IMR-90 (cell line): Measurements from ENCODE around the gene LINGO1. TPM values are rescaled to one million over a fixed set of nuclear protein-coding genes. Genes with fewer than 3 reads are reported as not detected.

ENCODE experiments used
- ATAC-seq: fragments of 200-7000 bp; cut with Tn5 transposase; 2 replicates; pipeline ENCODE4 v1.9.1; 2020; ENCODE audit warnings: low read depth, mild to moderate bottlenecking, moderate library complexity
- BruUV-seq: library from RNA; stranded (reverse); fragments of 400-500 nt; replicated peaks from 2 replicates; lab custom pipeline; 2021; lab: Mats Ljungman, UMichigan
- CTCF ChIA-PET: fragments of 300-600 bp; formaldehyde crosslinking; extraction: SDS; loops from one replicate; lab custom pipeline; 2021; ENCODE audit warnings: antibody characterized with exemption; lab: Yijun Ruan, JAX
- POLR2A ChIA-PET: fragments of 300-600 bp; sonication (Branson Sonifier 250); formaldehyde crosslinking; loops from one replicate; lab custom pipeline; 2022; ENCODE audit warnings: antibody characterized with exemption; ENCODE audit not compliant: unreplicated experiment; lab: Charles Lee
- DNase-seq: peaks from one replicate; pipeline ENCODE4 v3.0.0; 2013
- H2AFZ ChIP-seq: replicated peaks from 2 replicates; pipeline ENCODE3; 2013; ENCODE audit warnings: low read length, mild to moderate bottlenecking; ENCODE audit not compliant: poor library complexity
- H2AK5ac ChIP-seq: 2 replicates; pipeline ENCODE4 v1.6.1; 2013; ENCODE audit warnings: low read depth, low read length, inconsistent platforms
- H2AK9ac ChIP-seq: replicated peaks from 2 replicates; pipeline ENCODE3; 2013; ENCODE audit warnings: mild to moderate bottlenecking, low read depth, low read length, moderate library complexity; ENCODE audit not compliant: poor library complexity
- H2BK120ac ChIP-seq: 2 replicates; pipeline ENCODE4 v1.6.1; 2013; ENCODE audit warnings: low read depth, low read length, inconsistent platforms
- H2BK15ac ChIP-seq: 3 replicates; pipeline ENCODE4 v1.6.1; 2013; ENCODE audit warnings: low read depth, low read length, inconsistent platforms
- H2BK20ac ChIP-seq: 2 replicates; pipeline ENCODE4 v1.6.1; 2013; ENCODE audit warnings: low read depth, mild to moderate bottlenecking, inconsistent platforms, low read length, moderate library complexity
- H2BK5ac ChIP-seq: 2 replicates; pipeline ENCODE4 v1.6.1; 2013; ENCODE audit warnings: mild to moderate bottlenecking, low read depth, low read length, inconsistent platforms; ENCODE audit not compliant: poor library complexity, severe bottlenecking
- H3K14ac ChIP-seq: replicated peaks from 2 replicates; pipeline ENCODE4 v1.6.1; 2013; ENCODE audit warnings: low read depth, low read length, inconsistent platforms
- H3K18ac ChIP-seq: 2 replicates; pipeline ENCODE4 v1.6.1; 2013; ENCODE audit warnings: low read depth, low read length, control low read depth
- H3K23ac ChIP-seq: 2 replicates; pipeline ENCODE4 v1.6.1; 2013; ENCODE audit warnings: low read depth, low read length, inconsistent platforms
- H3K27ac ChIP-seq: 2 replicates; pipeline ENCODE4 v1.5.1; 2013; ENCODE audit warnings: mild to moderate bottlenecking, control low read depth, low read length; ENCODE audit not compliant: insufficient read depth
- H3K27me3 ChIP-seq: 2 replicates; pipeline ENCODE4 v1.6.1; 2013; ENCODE audit warnings: low read length; ENCODE audit not compliant: control insufficient read depth, insufficient read depth
- H3K36me3 ChIP-seq: 2 replicates; pipeline ENCODE4 v1.6.1; 2013; ENCODE audit warnings: low read length, mixed read lengths; ENCODE audit not compliant: control insufficient read depth, insufficient read depth
- H3K4ac ChIP-seq: 2 replicates; pipeline ENCODE4 v1.6.1; 2013; ENCODE audit warnings: low read depth, low read length, inconsistent platforms
- H3K4me1 ChIP-seq: 2 replicates; pipeline ENCODE4 v1.6.1; 2013; ENCODE audit warnings: low read length, mixed read lengths; ENCODE audit not compliant: control insufficient read depth, insufficient read depth
- H3K4me2 ChIP-seq: 2 replicates; pipeline ENCODE4 v1.6.1; 2013; ENCODE audit warnings: low read depth, mild to moderate bottlenecking, control low read depth, low read length, moderate library complexity
- H3K4me3 ChIP-seq: 2 replicates; pipeline ENCODE4 v1.5.1; 2013; ENCODE audit warnings: low read depth, mild to moderate bottlenecking, control low read depth, low read length, moderate library complexity; ENCODE audit not compliant: insufficient read depth
- H3K56ac ChIP-seq: 2 replicates; pipeline ENCODE4 v1.6.1; 2013; ENCODE audit warnings: low read length, inconsistent platforms; ENCODE audit not compliant: insufficient read depth; ENCODE audit errors: extremely low read depth
- H3K79me1 ChIP-seq, 2 experiments: 2 replicates each; pipeline ENCODE4 v1.6.1; 2013; ENCODE audit warnings: low read length in 2 of 2, inconsistent platforms in 1 of 2, low read depth in 1 of 2
- H3K9ac ChIP-seq: 2 replicates; pipeline ENCODE4 v1.6.1; 2013; ENCODE audit warnings: low read depth, low read length, control low read depth
- H3K9me1 ChIP-seq: 2 replicates; pipeline ENCODE4 v1.6.1; 2013; ENCODE audit warnings: low read length, inconsistent platforms; ENCODE audit not compliant: insufficient read depth
- H3K9me3 ChIP-seq: 2 replicates; pipeline ENCODE4 v1.6.1; 2013; ENCODE audit warnings: low read length; ENCODE audit not compliant: control insufficient read depth, insufficient read depth
- H4K20me1 ChIP-seq: 2 replicates; pipeline ENCODE4 v1.6.1; 2013; ENCODE audit warnings: low read length, inconsistent platforms; ENCODE audit not compliant: insufficient read depth
- H4K5ac ChIP-seq: 2 replicates; pipeline ENCODE4 v1.6.1; 2013; ENCODE audit warnings: mild to moderate bottlenecking, low read depth, low read length, control low read depth
- H4K8ac ChIP-seq, 2 experiments: 2 replicates each; pipeline ENCODE4 v1.6.1; 2013; ENCODE audit warnings: low read depth in 2 of 2, low read length in 2 of 2, control low read depth in 1 of 2, inconsistent platforms in 1 of 2
- H4K91ac ChIP-seq: 2 replicates; pipeline ENCODE4 v1.6.1; 2013; ENCODE audit warnings: low read depth, low read length, inconsistent platforms; ENCODE audit not compliant: insufficient read depth
- ELK1 ChIP-seq: fragments of 150-350 bp; IDR thresholded peaks from 2 replicates; pipeline ENCODE4 v1.6.1; 2016; ENCODE audit warnings: low read depth, mild to moderate bottlenecking, low read length, moderate library complexity, borderline replicate concordance
- RFX5 ChIP-seq: IDR thresholded peaks from 2 replicates; pipeline ENCODE4 v1.8.0; 2012; ENCODE audit warnings: low read depth, mild to moderate bottlenecking, low read length, moderate library complexity
- WGBS, 2 experiments: methylation state at CpG; one replicate each; pipeline versions ENCODE4 v1.1.5 to v1.1.7; 2013; ENCODE audit warnings: missing lambda C conversion rate in 2 of 2; ENCODE audit not compliant: insufficient read length in 1 of 2; ENCODE audit errors: extremely low coverage in 2 of 2; 5-methylcytosine and 5-hydroxymethylcytosine counted together
- dilution Hi-C: fragments of 300-500 bp; cut with HindIII; formaldehyde crosslinking; loops from one replicate; pipeline ENCODE4 v1.14.3; 2018; ENCODE audit warnings: low sequenced_read_pairs; ENCODE audit not compliant: unreplicated experiment
- in situ Hi-C: fragments of 300-500 bp; cut with MboI; formaldehyde crosslinking; loops from 3 replicates; pipeline ENCODE4 v1.14.3; 2019; ENCODE audit warnings: low sequenced_read_pairs, inconsistent platforms, mixed read lengths
- intact Hi-C: fragments of 100-400 bp; cut with micrococcal nuclease; formaldehyde crosslinking; loops from 2 replicates; pipeline ENCODE4 v1.10.0; 2022
- polyA plus RNA-seq, 3 experiments: library from polyadenylated mRNA; depleted of rRNA; stranded (reverse); fragments of >200 nt; gene quantifications; 2 replicates each; pipeline ENCODE4 v1.2.3, GENCODE V29; 2012; ENCODE audit warnings: low replicate concordance in 1 of 3
- total RNA-seq: library from RNA; depleted of rRNA; stranded (reverse); fragments of >200 nt; gene quantifications from 2 replicates; pipeline ENCODE4 v1.2.3, GENCODE V29; 2012

The LINGO1 gene
- total and polyA plus RNA-seq, 2 of the 4 experiments (the other 2 are of a cell fraction): 0.05 TPM; not detected in 1

GRCh38 chr15:77640615-77641014, 7.9 kb upstream of the LINGO1 start:
- Histone ChIP-seq H4K5ac (no peak overlapping the region), H4K8ac (no peak overlapping the region), H3K36me3 (no peaks in the 10 kb centered on the region), H2BK120ac (no peak overlapping the region), H3K4me2 (no peak overlapping the region), H3K4me3 (no peak overlapping the region), H3K4ac (no peak overlapping the region), H3K56ac (no peak overlapping the region), H4K91ac (no peak overlapping the region), H2AK5ac (no peak overlapping the region), H2BK15ac (no peak overlapping the region), H2BK20ac (no peak overlapping the region), H3K23ac (no peak overlapping the region), H2BK5ac (no peak overlapping the region), H4K20me1 (no peaks in the 10 kb centered on the region), H3K27me3 (peaks cover 68% of the 10 kb centered on the region), H3K4me1 (no peaks in the 10 kb centered on the region), H2AK9ac (no peak overlapping the region), H3K9me3 (no peaks in the 10 kb centered on the region), H3K9me1 (no peaks in the 10 kb centered on the region), H3K9ac (no peak overlapping the region), H3K18ac (no peak overlapping the region), H3K14ac (no peak overlapping the region), H3K27ac (no peak overlapping the region), H2AFZ (no peak overlapping the region), H3K79me1 (no peaks in the 10 kb centered on the region)
- WGBS, 2 experiments: no CpG with 5 or more reads among the region's 2 CpGs
- dilution Hi-C loops (no loop called here), intact Hi-C loops (no loop called here), in situ Hi-C loops (no loop called here)
- DNase-seq (no peak), ATAC-seq (no peak)
- TF ChIP-seq ELK1 (no peak), RFX5 (no peak)
- ChIA-PET CTCF (no interaction called here), POLR2A (no interaction called here)
- BruUV-seq: no TSS peak
